HEK293T (cell line): ENCODE measurements around the gene GPR143.

Experiments
- ELF4 ChIP-seq: fragments of 450-650 bp; IDR thresholded peaks from 2 replicates; pipeline ENCODE4 v1.6.1; 2017; ENCODE audit warnings: antibody characterized with exemption
- FOXK2 ChIP-seq: fragments of 450-650 bp; IDR thresholded peaks from 2 replicates; pipeline ENCODE4 v1.6.1; 2016; ENCODE audit warnings: mild to moderate bottlenecking
- SP1 ChIP-seq: fragments of 450-650 bp; IDR thresholded peaks from 2 replicates; pipeline ENCODE4 v1.6.1; 2017
- SUZ12 ChIP-seq: fragments of 450-650 bp; IDR thresholded peaks from 2 replicates; pipeline ENCODE4 v1.6.1; 2016; ENCODE audit warnings: mild to moderate bottlenecking

DNA sequence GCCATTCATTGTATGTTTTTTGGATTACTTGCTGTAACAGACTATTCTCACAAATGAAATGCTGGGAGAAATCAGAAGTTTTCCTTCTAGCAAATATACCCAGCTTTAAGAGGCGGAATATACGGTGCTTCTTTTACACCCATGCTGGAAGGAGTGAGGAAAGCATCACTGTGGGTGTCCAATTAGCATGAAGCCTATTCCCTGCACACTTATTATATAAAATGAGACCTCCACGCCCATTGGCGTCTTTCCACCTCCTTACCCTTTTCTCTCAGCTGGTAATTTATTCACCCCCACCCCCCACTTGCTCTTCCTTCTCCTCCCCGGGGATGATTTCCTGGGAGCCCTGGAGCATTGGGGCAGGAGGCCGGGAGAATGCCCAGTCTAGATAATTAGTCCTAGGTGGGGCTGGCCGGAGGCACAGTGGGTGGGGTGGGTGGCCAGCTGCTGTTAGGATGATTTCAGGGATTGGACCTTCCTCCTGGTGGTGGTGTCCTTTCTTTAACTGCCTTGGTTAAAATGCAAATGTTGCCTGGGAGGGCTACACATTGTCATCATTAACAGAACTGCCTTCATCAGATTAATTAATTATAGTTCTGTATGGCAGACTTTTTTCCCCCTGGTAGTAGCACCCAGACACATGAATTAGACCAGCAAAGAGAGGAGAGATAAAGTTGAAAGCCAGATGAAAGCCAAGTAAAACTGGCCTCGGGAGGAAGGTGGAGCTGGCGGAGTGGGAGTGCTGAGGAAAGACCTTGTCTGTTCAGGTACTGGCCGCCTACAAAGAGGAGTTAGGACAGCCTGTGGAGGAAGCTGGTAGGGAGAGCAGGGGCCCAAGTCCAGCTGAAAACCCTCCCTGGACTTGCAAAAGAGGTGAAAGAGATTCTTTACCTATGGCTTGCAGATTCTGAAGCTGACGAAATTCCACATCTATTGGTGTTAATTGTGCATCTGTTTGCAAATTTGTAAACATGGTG lies 32.0 kb upstream of the GPR143 start:
- no peak for TF ChIP-seq ELF4
- no peak for TF ChIP-seq SUZ12
- no peak for TF ChIP-seq SP1
- no peak for TF ChIP-seq FOXK2
